Gastrocnemius medialis (tissue), 4 donors: Measurements from ENCODE around the gene GRIK3. TPM values are rescaled to one million over a fixed set of nuclear protein-coding genes. Genes with fewer than 3 reads are reported as not detected.

Source experiments
- ATAC-seq, 2 donors: fragments of 150-250 bp; one replicate each; pipeline ENCODE4 v1.9.1; 2016
- DNase-seq, 2 donors: peaks; one replicate each; pipeline ENCODE4 v3.0.0-alpha.2; 2019
- H3K27ac ChIP-seq, 4 donors: fragments of 200-600 bp; sonication (generic); 1 replicate in 1 of 4; 2 replicates in 3 of 4; pipeline ENCODE4 v1.5.1; 2016 to 2018; ENCODE audit warnings: mild to moderate bottlenecking in 2 of 4, moderate library complexity in 1 of 4
- H3K27me3 ChIP-seq, 3 donors: fragments of 200-600 bp; sonication (generic) in 2 of 3; 1 replicate in 1 of 3; 2 replicates in 2 of 3; pipeline versions ENCODE4 v1.5.1 to v1.6.0; 2016 to 2019; ENCODE audit warnings: mild to moderate bottlenecking in 1 of 3, moderate library complexity in 1 of 3
- H3K36me3 ChIP-seq, 2 donors: fragments of 200-600 bp; sonication (generic) in 1 of 2; one replicate each; pipeline ENCODE4 v1.5.1; 2017 to 2018
- H3K4me1 ChIP-seq, 2 donors: fragments of 200-600 bp; sonication (generic) in 1 of 2; one replicate each; pipeline ENCODE4 v1.5.1; 2016 to 2017; ENCODE audit warnings: mild to moderate bottlenecking in 2 of 2
- H3K4me3 ChIP-seq, 4 donors: fragments of 200-600 bp; sonication (generic) in 3 of 4; 1 replicate in 1 of 4; 2 replicates in 3 of 4; pipeline ENCODE4 v1.5.1; 2016 to 2019; ENCODE audit warnings: mild to moderate bottlenecking in 2 of 4
- H3K9me3 ChIP-seq, 3 donors: fragments of 200-600 bp; sonication (generic) in 2 of 3; 1 replicate in 1 of 3; 2 replicates in 2 of 3; pipeline ENCODE4 v1.5.1; 2016 to 2019
- POLR2A ChIP-seq, 2 donors: fragments of 450-650 bp; IDR thresholded peaks; one replicate each; pipeline ENCODE4 v1.6.1; 2017; ENCODE audit warnings: antibody characterized with exemption in 2 of 2, mild to moderate bottlenecking in 2 of 2, moderate library complexity in 2 of 2
- in situ Hi-C, 4 donors: fragments of 200-750 bp; cut with MboI; loops; one replicate each; pipeline versions ENCODE4 v1.15.0 to v1.8.0; 2017; ENCODE audit warnings: low sequenced_read_pairs in 4 of 4
- intact Hi-C: fragments of 100-400 bp; cut with DNase I; formaldehyde crosslinking; loops from one replicate; pipeline ENCODE4 v1.15.1; 2023; ENCODE audit warnings: low total_unique reads
- total RNA-seq, 4 donors: library from RNA; depleted of rRNA; stranded (reverse); fragments of >200 nt; gene quantifications; one replicate each; pipeline versions ENCODE4 v1.1.0 to v1.2.3, GENCODE V29; 2016
- TF ChIP-seq, protein P1 (sequence below), 5 experiments: fragments of 450-650 bp in 3 of 5; fragments of 200-600 bp in 2 of 5; sonication (generic) in 2 of 5; IDR thresholded peaks in 4 of 5; conservative IDR thresholded peaks in 1 of 5; 1 replicate in 4 of 5; 2 replicates in 1 of 5; pipeline ENCODE4 v1.5.1; 2016 to 2019; ENCODE audit warnings: antibody characterized with exemption in 5 of 5, mild to moderate bottlenecking in 3 of 5, moderate library complexity in 3 of 5

The GRIK3 gene
- total RNA-seq, 4 donors from 2014 or later = 0.13 to 0.22 (median 0.13) TPM; not detected in 1

DNA sequence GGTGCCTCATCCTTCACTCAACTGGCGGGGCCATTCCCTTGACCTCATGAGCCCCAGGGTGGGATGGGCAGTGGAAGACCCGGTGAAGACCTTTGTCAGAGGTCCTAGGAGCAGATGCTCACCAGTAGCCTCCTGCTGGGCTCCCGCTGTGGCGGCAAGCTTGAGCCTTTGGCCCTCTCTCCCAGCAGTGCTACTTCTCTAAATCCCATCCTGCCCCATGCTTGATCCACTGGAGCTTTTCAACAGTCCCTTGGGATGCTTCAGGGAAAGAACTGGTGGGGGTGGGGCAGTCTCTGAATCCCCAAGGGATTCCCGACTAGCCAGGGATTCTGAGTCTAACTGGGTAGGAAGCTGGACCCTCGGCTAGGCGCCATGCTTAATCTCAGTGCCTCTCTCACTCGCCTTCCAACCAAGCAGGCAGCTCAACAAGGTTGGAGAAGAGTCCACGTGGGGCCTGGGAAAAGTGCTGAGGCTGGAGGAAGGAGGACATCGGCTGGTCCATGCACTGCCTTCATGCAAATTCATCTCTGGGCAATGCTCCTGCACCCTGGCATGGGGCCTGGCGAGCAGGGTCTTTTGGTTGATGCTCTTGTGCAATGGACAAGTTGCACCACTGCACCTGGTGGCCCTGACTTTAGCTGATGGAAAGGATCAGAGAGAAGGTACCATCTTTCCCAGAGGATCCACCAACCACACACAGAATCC, 190.3 kb downstream of the GRIK3 start:
- Histone ChIP-seq H3K9me3 (no peaks in the 10 kb centered on the region), H3K36me3 (no peaks in the 10 kb centered on the region), H3K27ac (no peak overlapping the region), H3K4me1 (no peaks in the 10 kb centered on the region), H3K27me3 (peaks cover 3 to 28% (median 5%) of the 10 kb centered on the region in 3 donors), H3K4me3 (no peak overlapping the region)
- ATAC-seq (no peak), DNase-seq (no peak)
- in situ Hi-C loops = no loop called here
- TF ChIP-seq, protein P1, sequence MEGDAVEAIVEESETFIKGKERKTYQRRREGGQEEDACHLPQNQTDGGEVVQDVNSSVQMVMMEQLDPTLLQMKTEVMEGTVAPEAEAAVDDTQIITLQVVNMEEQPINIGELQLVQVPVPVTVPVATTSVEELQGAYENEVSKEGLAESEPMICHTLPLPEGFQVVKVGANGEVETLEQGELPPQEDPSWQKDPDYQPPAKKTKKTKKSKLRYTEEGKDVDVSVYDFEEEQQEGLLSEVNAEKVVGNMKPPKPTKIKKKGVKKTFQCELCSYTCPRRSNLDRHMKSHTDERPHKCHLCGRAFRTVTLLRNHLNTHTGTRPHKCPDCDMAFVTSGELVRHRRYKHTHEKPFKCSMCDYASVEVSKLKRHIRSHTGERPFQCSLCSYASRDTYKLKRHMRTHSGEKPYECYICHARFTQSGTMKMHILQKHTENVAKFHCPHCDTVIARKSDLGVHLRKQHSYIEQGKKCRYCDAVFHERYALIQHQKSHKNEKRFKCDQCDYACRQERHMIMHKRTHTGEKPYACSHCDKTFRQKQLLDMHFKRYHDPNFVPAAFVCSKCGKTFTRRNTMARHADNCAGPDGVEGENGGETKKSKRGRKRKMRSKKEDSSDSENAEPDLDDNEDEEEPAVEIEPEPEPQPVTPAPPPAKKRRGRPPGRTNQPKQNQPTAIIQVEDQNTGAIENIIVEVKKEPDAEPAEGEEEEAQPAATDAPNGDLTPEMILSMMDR (IDR thresholded peaks at IDR 0.05 in 4 of 5, conservative IDR thresholded peaks at IDR 0.05 in 1 of 5) = no peak
- TF ChIP-seq POLR2A (IDR thresholded peaks at IDR 0.05) = no peak
- intact Hi-C loops = no loop called here

- TF ChIP-seq, protein P1 (IDR thresholded peaks at IDR 0.05 in 4 of 5, conservative IDR thresholded peaks at IDR 0.05 in 1 of 5) = no peak
- TF ChIP-seq POLR2A (IDR thresholded peaks at IDR 0.05) = no peak
- Histone ChIP-seq H3K4me3 (no peak overlapping the region), H3K36me3 (no peaks in the 10 kb centered on the region), H3K27ac (no peak overlapping the region), H3K9me3 (no peaks in the 10 kb centered on the region), H3K27me3 (peaks cover 3 to 28% (median 5%) of the 10 kb centered on the region in 3 donors), H3K4me1 (no peaks in the 10 kb centered on the region)
- DNase-seq (no peak), ATAC-seq (no peak)
- intact Hi-C loops = no loop called here
- in situ Hi-C loops = no loop called here
Observed at GRCh38 chr1:36843027-36843426, 191.3 kb downstream of the GRIK3 start.

DNA sequence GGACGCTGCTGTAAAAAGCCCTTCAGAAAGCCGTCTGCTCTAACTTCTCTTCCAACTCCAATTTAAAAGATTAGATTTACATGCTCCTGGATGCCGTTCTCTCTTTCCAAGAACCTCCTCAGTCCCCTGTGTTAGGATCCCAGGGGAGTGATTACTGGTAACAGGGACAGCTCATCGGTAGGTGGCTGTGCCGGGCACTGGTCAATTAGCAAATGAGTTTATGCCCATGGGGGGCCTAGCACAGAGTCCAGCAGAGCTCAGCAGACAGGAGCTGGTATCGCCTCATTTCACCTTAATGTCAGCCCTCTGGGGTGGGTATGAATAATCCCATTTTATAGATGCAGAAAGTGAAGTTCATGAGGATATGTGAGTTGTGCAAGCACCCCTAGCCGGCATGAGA, 191.9 kb downstream of the GRIK3 start:
- no peak for TF ChIP-seq POLR2A (IDR thresholded peaks at IDR 0.05)
- TF ChIP-seq, protein P1 (IDR thresholded peaks at IDR 0.05 in 4 of 5, conservative IDR thresholded peaks at IDR 0.05 in 1 of 5) = no peak
- H3K27ac ChIP-seq = no peak overlapping the region
- no peak overlapping the region for H3K4me3 ChIP-seq
- no peaks in the 10 kb centered on the region for H3K4me1 ChIP-seq
- DNase-seq = no peak
- in situ Hi-C loops (no loop called here), intact Hi-C loops (no loop called here)
- peaks cover 3 to 29% (median 5%) of the 10 kb centered on the region in 3 donors for H3K27me3 ChIP-seq
- H3K9me3 ChIP-seq = no peaks in the 10 kb centered on the region
- H3K36me3 ChIP-seq = no peaks in the 10 kb centered on the region
- no peak for ATAC-seq

- Histone ChIP-seq H3K4me3 (no peak overlapping the region), H3K27me3 (peaks cover 5 to 29% (median 7%) of the 10 kb centered on the region in 3 donors), H3K36me3 (no peaks in the 10 kb centered on the region), H3K4me1 (no peaks in the 10 kb centered on the region), H3K9me3 (no peaks in the 10 kb centered on the region), H3K27ac (no peak overlapping the region)
- intact Hi-C loops (no loop called here), in situ Hi-C loops (no loop called here)
- DNase-seq = no peak
- ATAC-seq = no peak
- TF ChIP-seq POLR2A (IDR thresholded peaks at IDR 0.05) = no peak
- TF ChIP-seq, protein P1 (IDR thresholded peaks at IDR 0.05 in 4 of 5, conservative IDR thresholded peaks at IDR 0.05 in 1 of 5) = no peak
Observed at GRCh38 chr1:36839485-36839884, 194.8 kb downstream of the GRIK3 start.
